AG09319 (cell line): Measurements from ENCODE around the gene RALGPS2.

Experiments
- DNase-seq: peaks from one replicate; pipeline ENCODE4 v3.0.0-alpha.2; 2010; ENCODE audit warnings: low read depth; ENCODE audit errors: extremely low read depth
- CTCF ChIP-seq: IDR thresholded peaks from 2 replicates; pipeline ENCODE4 v1.5.1; 2011; ENCODE audit warnings: low read depth, mild to moderate bottlenecking, inconsistent platforms, low read length, moderate library complexity

The RALGPS2 gene

DNA sequence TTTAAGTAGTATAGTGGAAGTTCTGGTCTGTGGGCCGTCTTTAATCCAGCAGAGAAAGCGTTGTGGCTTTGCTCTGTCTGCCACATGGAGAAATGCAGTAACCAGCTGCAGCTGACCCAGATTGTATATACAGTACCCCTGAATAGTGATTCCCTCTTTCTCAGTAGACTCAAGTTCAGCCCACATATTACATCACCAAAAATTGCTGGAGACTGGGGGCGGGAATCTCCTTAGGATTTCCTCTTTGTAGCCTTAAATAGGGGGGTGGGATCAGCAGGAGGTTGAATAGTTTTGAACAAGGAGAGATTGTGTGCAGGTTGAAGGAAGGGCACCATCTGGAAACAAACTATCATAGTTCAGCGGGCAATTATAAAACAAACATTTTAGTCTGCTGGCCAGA lies 145.9 kb downstream of the RALGPS2 start, which contains the start of gene ANGPTL1:
Gene ANGPTL1, minus strand, starts transcription at position 134 of the 400 bp plus-strand sequence. CDS start 5,301 bp downstream, outside the sequence.
- no peak for DNase-seq

DNA sequence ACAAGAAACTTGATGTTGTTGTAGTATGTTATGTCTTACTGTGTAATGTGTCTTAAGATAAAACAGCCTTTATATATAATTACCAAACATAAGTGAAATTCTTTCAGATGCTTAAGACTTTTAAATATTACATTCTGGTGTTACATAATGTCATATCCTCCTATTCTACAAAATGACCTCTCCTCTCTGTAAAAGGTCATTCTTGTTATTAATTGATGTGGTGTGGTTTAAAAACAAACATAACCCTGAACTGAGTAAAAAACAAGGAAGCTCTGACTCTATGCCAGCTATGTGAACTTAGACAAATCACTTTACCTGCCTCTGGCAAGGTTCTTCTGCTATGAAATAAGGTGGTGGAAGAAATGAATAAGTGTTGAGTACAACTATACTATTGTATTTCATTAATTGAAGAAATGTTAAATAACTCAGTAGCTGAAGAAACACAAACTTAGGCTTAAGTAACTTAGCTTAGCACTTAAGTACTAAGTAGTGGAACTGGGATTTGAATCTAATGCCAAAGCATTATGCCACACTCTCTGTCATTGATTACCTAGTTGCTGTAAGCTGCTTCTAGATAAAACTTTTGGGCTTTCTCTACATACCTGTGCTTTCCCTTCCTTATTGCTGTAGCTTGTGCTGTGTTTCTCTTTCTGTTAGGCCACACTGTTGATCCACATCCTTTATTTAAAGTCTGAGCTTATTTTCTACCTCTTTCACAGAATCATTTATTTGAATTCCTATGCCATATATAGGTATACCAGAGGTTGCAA lies 146.7 kb downstream of the RALGPS2 start:
- no peak for DNase-seq

More for the DNA sequence above, 145.9 kb downstream of the RALGPS2 start, which contains the start of gene ANGPTL1:
- no peak for TF ChIP-seq CTCF

GRCh38 chr1:178874966-178875365 lies 149.9 kb downstream of the RALGPS2 start:
- no peak for TF ChIP-seq CTCF

More for the DNA sequence above, 146.7 kb downstream of the RALGPS2 start:
- no peak for TF ChIP-seq CTCF

DNA sequence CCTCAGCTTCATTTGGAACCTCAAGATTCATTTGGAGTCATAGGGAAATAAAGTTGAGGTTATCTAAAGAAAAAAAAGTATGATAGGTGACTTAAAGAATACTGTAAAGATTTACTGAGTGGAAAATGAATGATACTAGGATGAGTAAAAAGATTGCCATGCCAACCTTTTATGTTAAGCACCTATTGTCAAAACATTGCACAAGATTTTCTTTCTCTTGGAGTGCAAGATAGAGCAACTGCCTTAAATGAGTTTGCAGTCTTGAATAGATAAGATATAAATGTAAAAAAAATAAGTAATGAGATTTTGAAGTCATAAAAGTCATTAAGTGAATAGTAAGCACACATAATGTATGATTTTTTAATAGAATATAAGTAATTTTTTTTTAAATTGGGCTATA lies 150.9 kb downstream of the RALGPS2 start:
- no peak for TF ChIP-seq CTCF
- DNase-seq = no peak

More at GRCh38 chr1:178874966-178875365, 149.9 kb downstream of the RALGPS2 start:
- no peak for DNase-seq

- DNase-seq = no peak
- TF ChIP-seq CTCF = no peak
Measured at GRCh38 chr1:178877896-178878295, 152.9 kb downstream of the RALGPS2 start.

DNA sequence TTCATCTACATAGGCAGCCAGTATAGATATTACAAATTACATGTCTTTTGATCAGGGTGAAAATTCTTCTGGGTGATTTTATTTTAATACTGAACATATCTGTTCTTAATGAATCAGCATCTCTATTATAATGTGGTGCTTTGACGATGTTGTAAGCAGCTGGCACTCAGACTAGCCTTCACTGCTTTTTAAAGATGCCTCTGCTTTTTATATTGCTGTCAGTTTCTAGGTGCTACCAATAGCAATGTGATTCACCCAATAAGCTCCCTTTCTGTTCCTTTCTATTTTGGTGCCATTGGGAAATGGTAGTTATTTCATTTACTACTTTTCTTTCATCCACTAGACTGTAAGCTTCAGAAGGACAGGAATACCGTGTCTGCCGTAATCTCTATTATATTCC lies 156.9 kb downstream of the RALGPS2 start:
- no peak for DNase-seq
- TF ChIP-seq CTCF = no peak

GRCh38 chr1:178885869-178886268 lies 160.8 kb downstream of the RALGPS2 start:
- TF ChIP-seq CTCF = peak; percentile 9
- no peak for DNase-seq
